Measurements from ENCODE around the gene RAPGEF5. TPM values are rescaled to one million over a fixed set of nuclear protein-coding genes. Genes with fewer than 3 reads are reported as not detected.
A peak's percentile ranks its signal among the peaks of the same experiment; 100 is the strongest.
"Not testable (repeated sequence)": the region's sequence is repeated elsewhere in the genome, so short reads cannot be mapped to it uniquely, and the experiment has no call there.

The RAPGEF5 gene
- total RNA-seq, 1 experiment from 2014 or later = 9.3 TPM

DNA sequence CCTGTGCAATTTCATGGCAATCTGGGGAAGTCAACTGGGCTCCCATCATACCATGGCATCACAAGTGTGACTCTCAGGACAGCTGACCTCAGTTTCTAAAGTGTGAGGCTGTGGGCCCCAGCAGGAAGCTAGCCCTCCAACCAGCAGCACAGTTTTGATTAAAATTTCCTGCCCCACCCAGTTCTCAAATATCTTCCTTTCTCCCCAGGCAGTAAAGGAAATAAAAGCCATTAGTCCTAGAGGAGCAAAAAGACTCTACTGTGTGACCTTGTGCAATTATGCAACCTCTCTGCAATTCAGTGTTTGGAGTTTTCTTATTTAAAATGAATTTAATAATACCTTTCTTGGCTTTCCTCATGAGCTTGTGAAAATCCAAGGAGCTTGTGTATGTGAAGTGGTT, 268.1 kb downstream of the RAPGEF5 start:
- no peak for DNase-seq (ENCODE audit: low spot score)

DNA sequence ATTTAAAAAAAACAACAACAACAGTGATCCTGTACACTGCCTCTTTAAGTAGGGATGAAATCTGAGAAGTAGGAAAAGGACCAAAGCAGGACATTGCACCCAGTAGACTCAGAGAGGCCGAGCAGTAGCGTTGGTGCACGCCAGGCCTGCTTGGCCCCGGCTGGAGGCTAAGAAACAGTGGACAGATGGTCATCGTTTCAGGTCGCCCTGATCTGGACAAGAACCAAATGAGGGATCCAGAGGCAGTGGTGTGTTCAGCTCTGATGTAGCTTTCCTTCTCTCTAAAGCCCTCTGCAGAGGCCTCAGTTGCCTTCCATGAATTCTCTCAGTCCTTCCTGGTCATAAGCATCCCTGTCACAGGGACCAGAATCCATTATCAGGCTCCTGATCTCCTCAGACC, 269.1 kb downstream of the RAPGEF5 start:
- no peak for DNase-seq (ENCODE audit: low spot score)

DNA sequence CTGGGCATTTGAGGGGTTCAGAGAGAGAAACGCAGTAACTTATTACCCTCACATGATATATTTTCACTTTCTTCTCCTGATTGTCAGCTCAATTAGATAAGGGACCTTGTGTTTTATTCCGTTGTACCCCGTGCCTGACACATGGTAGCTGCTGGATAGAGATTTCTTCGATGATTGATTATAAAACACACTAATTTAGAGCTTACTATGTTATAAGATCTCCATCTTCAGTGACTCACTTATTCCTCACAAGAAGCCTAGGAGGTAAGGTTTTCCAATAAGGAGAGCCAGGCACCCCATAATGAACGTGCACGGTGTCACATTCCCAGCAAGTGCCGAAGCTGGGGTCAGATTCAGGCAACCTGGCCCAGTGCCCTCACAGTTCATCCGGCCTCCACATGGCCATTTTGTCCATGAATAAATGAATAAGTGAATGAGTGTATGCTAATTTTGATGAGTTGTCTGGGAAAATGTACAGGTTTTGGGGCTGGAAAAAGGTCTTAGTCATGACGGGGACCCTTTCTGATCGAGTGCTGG, 273.2 kb downstream of the RAPGEF5 start:
- peak; percentile 32 for DNase-seq (ENCODE audit: low spot score)

DNA sequence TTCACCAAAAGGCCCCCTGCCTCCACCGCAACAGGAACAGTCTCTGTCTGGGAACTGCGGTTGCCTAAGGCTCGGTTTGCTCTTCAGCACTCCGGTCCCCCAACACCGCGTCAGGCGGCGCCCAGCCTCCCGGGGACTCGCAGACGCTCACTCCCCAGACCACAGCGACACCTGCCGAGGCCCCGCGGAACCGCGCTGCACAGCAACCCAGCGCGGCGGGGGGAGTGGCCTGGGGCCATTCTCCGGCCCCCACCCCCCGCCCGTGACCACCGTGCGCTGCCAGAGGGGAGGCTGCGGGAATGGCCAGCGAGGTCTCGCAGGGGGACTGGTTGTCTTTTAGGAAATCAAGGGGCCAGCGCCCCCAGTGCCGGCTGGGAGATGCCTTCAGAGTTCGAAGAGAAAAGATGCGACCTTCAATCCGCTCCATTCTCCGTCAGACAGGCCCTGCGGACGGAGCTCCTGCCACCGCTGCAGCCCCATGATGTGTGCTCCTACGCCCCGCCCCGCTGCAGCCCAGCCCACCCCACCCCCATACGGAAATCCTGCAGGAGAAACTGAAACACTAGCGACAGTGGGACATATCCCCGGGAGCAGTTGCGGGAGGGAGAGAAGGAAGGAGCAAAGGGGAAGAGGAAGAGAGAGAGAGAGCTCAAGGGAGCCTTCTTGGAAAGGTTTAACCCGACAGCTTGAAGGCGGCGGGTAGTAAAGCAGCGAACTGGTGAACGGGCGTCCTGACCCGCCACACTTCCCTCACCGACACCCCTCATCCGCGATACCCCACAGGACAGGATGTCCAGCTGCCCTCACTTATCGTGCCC, 273.9 kb downstream of the RAPGEF5 start:
- DNase-seq (ENCODE audit: low spot score) = peak; percentile 87

DNA sequence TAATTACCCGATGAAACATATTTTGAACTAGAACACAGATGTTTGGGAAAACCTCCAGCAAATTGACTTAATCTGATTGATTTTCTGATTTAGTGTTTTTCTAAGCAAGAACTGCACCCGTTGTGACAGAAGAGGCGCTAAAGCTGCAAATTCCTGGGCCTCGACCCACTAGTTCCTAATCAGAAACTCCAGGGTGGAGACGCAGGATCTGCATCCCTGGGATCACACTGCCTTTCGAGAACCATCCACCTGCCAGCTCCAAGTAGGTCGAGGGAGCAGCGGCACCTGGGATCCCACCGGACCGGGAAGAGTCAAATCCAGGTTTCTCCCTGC, 274.4 kb downstream of the RAPGEF5 start:
- no peak for DNase-seq (ENCODE audit: low spot score)

DNA sequence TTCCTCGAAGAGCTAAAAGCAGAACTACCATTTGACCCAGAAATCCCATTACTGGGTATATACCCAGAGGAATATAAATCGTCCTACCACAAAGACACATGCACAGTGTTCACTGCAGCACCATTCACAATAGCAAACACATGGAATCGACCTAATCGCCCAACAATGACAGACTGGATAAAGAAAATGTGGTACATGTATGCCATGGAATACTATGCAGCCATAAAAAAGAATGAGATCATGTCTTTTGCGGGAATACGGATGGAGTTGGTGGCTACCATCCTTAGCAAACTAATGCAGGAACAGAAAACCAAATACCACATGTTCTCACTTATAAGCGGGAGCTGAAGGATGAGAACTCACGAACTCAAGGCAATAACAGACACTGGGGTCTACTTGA, 276.7 kb downstream of the RAPGEF5 start:
- DNase-seq (ENCODE audit: low spot score) = not testable (repeated sequence)

DNA sequence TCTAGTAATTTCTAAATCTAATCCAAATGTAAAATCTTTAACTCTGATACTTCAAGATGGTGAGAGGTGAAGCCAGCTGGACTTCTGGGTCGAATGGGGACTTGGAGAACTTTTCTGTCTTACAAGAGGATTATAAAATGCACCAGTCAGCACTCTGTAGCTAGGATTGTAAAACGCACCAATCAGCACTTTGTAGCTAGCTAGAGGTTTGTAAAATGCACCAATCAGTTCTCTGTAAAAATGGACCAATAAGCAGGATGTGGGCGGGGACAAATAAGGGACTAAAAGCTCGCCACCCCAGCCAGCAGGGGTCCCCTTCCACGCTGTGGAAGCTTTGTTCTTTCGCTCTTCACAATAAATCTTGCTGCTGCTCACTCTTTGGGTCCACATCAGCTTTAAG, 278.1 kb downstream of the RAPGEF5 start:
- DNase-seq (ENCODE audit: low spot score) = not testable (repeated sequence)

DNA sequence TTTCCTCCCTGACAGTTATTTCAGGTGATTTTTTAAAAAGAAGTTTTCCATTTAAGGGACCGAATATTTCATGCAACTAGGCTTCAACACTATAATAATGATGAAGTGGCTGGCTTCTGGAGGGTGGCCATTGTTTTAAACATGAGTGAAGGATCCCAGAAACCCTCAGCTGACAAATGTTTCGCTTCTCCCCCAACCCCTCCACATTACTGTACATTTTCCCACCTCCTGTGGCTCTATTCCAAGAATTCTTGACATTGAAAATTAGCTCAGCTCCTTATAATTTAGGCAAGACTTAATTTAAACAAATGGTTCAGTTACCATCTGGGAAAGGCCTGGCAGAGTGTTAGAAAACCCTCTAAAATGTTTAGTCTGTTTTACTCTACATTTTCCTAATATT, 281.4 kb downstream of the RAPGEF5 start:
- DNase-seq (ENCODE audit: low spot score) = no peak

DNA sequence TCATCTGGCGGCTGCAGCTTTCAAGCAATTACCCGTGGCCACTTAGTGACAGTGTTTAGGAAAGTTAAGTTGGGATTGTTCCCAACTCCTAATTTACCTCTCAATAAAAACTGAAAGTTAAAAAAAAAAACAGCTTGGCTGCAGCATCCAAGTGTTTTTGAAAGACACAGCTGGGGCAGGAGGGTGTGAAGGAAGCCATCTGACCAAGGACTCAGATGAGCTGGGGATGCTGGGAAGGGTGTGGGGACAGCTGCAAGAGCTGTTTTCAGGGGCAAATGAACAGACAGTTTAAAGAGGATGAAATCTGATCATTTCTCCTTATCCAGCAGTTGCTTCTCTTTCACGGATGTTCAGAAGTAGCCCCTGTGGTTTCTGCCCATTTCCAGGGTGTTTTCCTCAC, 282.1 kb downstream of the RAPGEF5 start:
- no peak for DNase-seq (ENCODE audit: low spot score)

Small RNAs within 50 kb of the gene (small RNA-seq; reads per million reads assigned to genes)
- 15.9 reads per million, percentile 91 among the genes with 10 or more reads in this experiment for gene RNA5SP227

Other genes with a start within 250 kb of the RAPGEF5 start
- gene STEAP1B, start 143.0 kb upstream of the RAPGEF5 start, total RNA-seq (2014; rRNA removed; shearing (Covaris generic)) = not detected in 2 replicates

All from HT-29 (cell line).